NB4 (cell line): ENCODE measurements around the gene ARFGAP1.

ENCODE experiments used
- CTCF ChIP-seq: IDR thresholded peaks from one replicate; pipeline ENCODE4 v1.5.1; 2012; ENCODE audit warnings: low read depth, low read length
- MYC ChIP-seq: IDR thresholded peaks from 2 replicates; pipeline ENCODE4 v1.6.1; 2011; ENCODE audit warnings: low read depth, low read length
- POLR2A ChIP-seq: IDR thresholded peaks from 2 replicates; pipeline ENCODE4 v1.6.1; 2011; ENCODE audit warnings: mild to moderate bottlenecking; ENCODE audit not compliant: insufficient read length; ENCODE audit errors: extremely low read depth

DNA sequence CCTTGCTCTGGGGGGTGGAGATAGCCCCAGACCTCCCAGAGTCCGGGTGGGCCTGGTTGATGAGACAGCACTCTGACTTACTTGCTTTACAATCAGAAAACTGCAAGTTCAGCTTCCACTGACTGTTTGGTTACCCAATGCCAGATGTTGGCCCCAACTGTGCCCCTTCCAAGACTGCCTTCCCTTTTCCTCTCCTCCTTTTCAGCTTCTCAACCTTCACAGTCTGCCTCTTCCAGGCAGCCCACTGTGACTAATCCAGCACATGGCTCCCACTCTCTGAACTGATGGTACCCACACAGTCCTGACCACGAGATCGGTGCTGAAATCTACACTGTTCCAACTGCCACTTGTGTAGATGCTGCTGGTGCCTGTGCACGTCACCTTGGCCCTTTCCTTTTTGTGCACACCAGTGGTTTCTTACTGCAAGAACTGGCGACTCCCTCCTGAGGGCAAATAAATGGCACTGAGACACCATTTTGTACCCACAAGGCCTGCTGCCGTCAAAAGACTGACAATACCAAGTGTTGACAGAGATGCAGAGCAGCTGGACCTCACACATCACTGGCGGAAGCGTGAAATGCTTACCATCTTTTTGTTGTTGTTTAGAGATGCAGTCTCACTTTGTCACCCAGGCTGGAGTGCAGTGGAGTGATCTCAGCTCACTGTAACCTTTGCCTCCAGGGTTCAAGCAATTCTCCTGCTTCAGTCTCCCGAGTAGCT, 1.8 kb upstream of the ARFGAP1 start:
- TF ChIP-seq CTCF = no peak
- no peak for TF ChIP-seq POLR2A
- TF ChIP-seq MYC = no peak
